HS-5 (cell line): ENCODE data around the gene M1AP.

Experiments
- DNase-seq: peaks from one replicate; pipeline ENCODE4 v3.0.0-alpha.2; 2012; ENCODE audit warnings: low read depth

The M1AP gene

DNA sequence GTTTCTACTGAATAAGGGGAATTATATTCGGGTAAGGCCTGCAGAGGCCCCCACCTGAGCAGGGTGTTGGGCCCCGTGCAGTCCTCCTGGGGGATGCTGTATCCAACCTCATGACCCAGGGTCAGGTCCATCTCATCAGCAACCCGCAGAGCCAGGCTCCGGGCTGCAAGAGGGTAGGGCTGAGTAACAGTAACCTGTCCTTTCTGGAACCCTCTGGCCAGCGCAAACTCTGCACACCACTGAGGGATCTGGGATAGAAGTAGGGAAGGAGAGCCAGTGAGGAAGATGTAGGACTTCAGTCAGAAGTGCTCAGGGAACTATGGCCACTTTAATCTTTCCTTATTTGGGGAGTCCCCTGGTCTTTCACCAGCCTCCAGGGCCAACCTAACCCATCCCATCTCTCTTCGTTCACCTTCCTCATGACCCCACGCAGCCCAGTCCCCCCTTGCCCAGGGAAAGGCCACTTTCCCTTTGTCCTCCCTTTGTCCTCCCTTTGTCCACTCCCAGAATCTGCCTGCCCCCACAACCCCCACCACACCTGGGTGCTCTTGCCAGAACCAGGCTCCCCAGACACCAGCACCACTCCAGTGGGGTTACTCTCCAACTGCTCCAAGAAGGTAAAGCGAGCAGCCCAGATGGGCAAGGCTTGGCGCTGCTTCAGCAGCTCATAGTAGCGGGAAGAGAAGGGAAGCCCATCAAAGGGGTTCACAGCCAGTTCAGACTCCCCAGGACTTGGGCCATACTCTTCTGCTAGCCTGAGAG is 123.0 kb downstream of the M1AP start:
- no peak for DNase-seq

DNA sequence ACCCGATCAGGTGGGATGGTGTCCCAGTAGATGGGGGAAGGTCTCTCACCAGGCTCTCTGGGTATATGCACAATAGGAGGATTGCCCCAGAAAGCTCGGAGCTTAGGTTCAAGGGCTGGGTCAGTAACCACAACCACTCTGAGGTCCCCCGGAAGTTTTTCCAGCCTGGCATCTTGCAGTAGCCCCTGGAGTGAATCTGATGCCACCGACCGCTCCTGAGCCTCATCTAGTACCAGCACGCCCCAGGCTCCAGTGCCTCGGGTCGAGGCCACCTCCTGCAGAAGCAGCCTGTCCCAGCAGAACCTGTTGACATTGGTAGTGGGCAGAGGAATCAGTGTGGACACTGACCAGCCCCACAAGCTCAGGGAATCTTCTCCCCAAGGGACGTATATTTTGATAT is 124.1 kb downstream of the M1AP start:
- no peak for DNase-seq

DNA sequence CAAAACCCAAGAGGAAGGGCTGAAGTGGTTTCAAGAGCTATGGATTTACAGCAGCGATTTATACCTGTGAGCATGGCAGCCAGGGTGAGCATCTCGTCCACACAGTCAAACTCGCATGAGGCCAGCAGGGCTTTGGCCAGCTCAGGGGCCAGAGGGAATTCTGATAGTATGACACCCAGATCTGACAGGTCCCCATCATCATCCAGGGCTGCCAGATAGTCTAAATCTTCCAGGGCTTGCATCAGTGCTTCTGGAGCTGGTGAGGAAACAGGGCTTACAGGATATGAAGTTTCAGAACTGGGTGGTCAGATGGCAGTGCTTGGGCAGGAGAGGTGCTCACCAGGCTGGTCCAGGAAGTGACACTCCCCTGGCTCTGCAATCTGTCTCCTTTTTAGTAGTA is 125.6 kb downstream of the M1AP start:
- DNase-seq, result no peak

DNA sequence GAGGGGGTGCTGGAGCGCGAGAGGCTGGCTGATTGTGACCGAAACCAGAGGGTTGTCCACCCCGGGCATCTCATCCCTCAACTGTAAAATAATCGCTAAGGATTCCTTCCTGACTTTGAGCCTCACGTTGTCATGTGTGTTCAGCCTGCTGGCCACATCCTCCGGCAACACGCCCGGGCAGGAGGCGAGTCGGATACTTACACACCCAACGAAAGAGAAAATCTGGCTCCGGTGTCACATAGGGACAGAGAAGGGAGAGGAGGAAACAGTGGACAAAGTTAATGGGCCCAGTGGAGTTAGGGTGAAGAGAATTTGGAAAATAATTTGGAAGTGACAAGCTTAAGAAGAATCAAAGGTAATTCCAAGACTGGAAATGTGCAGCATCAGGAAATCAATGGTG is 131.5 kb downstream of the M1AP start:
- no peak for DNase-seq

DNA sequence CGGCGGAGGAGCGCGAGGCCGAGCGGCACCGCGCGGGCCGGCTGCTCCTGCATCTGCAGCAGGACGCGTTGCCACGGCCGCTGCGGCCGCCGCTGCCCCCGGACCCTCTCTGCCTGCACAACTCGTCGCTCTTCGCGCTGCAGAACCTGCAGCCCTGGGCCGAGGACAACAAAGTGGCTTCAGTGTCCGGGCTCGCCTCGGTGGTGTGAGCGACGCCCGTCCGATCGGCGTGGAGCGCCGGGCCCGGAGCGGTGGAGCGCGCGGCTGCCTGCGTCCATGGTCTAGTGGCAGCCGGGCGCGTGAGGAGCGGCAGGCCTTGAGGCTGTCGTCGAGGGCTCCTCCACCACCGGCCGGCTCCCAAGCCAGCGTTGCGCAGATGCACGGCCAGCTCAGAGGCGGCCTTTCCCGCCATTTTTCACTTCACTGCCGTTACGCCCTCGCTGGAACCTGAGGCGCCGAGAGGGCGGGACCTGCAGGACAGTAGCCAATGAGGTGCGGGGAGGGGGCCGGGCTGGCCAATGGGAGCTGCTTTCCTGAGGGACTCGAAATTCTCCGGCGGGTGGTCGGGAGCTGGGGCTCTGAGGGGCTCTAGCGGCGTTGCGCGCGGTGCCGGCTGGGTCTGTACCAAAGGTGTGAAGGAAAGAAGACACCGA is 132.0 kb downstream of the M1AP start:
- no peak for DNase-seq

DNA sequence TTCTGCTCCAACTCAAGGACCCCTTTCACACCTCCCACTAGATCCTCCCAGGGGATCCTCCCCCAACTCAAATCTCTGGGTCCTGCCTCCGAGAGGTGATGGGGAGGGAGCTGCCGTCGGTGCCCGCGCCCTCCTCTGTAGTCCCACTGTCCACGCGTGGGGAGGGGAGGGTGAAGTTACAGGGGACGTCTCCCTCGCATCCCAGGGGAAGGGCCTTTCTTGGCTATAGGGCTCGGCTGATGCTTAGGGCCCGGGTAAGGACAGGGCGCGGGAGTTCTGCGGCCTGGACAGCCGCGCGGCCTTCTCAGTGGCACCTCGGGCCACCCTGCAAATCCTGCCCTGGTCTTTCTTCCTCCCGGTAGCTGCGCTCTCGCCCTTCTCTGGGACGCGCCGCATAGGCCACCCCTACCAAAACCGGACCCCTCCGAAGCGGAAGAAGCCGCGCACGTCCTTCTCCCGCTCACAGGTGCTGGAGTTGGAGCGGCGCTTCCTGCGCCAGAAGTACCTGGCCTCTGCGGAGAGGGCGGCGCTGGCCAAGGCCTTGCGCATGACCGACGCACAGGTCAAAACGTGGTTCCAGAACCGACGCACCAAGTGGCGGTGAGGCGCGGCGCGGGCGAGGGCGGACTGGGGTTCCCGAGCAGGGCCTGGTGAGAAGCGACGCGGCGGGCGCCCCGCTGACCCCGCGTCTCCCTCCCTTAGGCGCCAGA is 132.7 kb downstream of the M1AP start:
- no peak for DNase-seq

DNA sequence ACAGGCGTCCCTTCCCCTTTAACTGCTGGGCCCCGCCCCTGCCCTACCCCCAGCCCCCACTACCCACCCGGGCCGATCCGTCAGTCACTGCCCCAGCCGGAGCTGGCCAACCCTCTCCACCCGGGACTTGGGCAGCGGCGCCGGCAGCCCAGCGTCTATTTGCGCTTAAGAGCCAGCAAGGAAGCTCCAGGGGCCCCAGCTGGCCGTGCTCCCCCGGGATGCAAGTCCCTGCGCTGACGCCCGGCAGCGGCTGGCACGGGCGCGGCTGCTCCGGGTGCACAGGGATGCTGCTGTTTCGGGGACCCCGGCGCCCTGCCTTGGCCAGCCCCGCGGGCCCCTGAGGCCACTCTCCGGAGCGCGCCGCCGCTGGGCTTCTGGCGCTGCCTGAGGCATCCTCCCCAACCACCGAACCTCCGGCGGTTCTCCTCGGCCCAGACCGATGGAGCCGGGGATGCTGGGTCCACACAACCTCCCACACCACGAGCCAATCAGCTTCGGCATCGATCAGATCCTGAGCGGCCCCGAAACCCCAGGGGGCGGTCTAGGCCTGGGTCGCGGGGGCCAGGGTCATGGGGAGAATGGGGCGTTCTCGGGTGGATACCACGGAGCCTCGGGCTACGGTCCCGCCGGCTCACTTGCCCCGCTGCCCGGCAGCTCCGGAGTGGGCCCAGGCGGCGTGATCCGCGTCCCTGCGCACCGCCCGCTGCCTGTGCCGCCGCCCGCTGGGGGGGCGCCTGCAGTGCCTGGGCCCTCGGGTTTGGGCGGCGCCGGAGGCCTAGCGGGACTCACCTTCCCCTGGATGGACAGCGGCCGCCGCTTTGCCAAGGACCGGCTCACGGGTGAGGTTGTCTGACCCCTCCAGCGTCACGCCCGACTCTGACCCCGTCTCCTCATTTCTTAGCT is 133.5 kb downstream of the M1AP start, which contains the start of gene TLX2:
TLX2 (plus strand) TSS at position 83 of the 903 bp plus-strand sequence; CDS start at position 440, 357 bp downstream.
- no peak for DNase-seq

DNA sequence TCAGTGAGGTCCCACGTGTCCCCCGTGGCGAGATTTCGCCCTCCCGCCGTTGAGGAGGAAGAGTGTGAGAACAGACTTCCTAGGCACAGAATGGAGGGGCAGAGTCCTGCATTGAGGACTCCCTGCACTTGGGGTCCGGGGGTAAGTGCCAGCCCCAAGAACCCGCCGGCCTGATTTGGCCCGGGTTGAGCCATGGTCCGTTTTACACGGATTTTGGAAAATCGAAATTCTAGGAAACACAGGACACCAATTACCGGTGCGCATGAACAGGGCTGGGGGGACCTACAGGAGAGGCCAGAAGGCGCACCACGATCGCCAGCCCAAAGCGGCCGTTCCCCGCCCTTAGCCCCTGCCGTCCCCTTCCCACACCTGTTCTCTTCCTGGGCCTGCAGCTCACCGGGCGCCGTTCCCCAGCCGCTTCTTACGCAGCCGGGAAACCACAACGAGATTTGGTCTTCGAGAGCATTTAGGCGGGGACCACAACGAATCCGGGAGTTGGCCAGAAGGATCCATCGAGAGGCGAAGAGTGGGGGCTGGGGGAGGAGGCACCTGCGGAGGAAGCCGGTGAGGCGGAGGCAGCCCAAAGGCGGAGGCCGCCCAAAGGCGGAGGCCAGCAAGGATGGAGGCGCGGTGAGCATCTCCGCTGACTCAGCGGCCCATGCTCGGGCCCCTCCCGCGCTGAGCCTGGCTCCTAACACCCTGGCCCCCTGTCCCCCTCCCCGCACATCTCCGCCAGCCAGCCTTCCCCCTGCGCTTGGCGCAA is 134.3 kb downstream of the M1AP start:
- DNase-seq, result no peak

DNA sequence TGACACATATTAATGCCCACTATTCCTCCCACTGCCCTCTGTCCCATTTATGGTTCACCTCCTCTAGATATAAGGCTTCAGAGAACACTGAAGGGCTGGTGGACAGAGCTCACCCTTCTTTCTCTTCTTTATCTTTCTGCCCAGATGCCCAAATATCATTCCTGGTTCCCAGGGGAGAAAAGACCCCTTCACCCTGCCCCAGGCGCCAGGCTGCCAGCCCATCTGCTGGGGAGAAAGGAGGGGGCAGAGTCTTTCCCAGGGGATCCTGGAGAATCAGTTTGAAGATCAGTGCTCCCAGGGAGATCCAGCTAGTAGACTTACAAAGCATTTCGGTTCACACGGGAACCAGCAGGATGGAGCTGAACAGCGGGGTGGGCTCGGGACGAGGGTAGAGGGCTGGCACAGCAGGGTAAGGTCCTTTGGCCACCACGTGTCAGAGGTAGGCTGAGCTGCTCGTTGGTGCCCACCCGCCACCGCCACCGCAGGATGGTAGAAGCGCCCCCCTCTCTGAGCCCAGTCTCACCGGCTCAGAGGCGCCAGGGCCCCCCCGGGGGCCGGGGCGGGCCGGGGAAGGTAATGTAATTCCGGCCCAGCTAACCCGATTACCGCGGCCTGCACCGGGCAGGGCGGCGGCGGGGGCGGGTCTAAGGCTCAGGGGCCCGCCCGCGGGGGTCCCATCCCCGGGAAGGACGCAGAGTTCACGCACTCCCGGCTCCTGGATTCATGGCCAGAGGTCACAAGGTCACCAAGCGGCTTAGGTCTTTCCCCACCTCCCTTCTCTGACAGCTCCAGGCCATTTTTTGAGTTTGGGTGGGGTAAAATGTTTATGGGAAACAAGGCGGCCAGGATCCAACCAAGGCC is 135.2 kb downstream of the M1AP start:
- no peak for DNase-seq

DNA sequence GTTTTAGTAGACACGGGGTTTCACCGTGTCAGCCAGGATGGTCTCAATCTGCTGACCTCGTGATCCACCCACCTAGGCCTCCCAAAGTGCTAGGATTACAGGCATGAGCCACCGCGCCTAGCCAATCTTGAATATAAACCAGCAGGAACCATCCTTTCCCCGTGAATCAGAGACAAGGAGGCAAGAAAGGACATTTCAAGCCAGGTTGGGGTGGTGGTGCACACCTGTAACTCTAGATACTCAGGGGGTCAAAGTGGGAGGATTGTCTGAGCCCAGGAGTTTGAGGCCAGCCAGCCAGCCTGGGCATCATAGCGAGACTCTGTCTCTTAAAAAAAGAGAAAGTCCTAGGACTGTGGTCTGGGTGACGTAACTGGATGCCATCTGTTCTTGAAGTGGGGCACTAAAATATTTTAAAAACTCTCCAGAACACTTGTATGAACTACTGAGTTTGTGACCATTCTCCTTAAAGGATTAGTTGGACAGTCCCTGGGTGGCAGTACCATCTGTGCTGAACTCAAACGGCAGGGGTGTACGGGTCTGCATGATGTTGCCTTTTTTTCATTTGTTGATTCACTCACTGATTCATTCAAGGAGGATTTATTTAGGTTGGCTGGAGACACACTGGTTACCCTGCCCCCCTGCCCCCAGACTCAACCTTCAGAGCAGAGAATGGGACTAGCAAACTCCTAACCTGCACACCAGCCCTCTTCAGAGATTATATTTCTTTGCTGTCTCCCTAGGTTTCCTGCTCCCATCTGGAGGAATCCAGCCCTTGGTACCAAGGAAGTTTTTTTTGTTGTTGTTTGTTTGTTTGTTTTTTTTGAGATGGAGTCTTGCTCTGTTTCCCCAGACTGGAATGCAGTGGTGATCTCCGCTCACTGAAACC is 136.8 kb downstream of the M1AP start:
- no peak for DNase-seq

DNA sequence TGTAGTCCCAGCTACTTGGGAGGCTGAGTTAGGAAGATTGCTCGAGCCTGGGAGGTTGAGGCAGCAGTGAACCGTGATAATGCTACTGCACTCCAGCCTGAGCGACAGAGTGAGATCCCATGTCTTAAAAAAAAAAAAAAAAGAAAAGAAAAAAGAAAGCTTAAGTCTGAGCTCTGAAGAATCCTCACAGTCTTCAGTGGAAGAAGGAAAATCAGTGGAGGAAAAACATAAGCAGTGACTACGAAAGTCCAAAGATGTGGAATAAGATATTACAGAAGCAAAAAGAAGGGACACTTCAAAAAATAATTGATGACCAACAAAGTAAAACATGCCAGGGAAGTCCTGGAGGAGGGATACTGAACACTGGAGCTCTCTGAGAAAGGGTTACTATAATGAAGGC is 137.9 kb downstream of the M1AP start:
- no peak for DNase-seq

DNA sequence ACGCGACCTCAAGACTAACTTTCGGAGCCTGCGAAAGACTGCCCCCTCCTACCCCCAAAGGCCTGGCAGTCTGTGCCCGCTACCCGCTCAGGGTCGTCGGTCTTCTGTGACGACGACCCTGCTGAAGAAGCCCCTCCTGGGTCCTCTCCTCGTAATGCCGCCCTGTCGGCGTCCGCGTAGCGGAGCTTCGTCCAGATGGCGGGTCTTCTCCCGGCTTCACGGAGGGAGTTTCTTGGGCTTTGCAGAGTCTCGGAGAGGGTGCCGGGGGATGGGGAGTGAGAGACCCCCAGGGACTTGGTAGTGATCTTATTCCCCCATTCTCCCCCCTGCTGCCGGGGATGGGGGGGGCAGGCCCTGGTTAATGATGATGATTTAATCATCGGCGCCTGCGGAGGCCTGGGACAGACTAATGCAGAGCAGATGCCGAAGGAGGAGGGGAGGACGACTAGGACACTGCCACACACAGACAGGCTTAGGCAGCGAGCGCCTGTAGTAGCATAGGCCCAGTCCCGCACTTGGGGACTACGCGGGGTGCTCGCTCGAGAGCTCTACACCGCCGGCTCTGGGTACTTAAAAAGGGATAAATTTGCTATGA is 140.1 kb downstream of the M1AP start:
- DNase-seq, result no peak
